ENCODE results near the gene PNMA6F.
"Not testable (repeated sequence)": the region's sequence is repeated elsewhere in the genome, so short reads cannot be mapped to it uniquely, and the experiment has no call there.

PNMA6F gene

DNA sequence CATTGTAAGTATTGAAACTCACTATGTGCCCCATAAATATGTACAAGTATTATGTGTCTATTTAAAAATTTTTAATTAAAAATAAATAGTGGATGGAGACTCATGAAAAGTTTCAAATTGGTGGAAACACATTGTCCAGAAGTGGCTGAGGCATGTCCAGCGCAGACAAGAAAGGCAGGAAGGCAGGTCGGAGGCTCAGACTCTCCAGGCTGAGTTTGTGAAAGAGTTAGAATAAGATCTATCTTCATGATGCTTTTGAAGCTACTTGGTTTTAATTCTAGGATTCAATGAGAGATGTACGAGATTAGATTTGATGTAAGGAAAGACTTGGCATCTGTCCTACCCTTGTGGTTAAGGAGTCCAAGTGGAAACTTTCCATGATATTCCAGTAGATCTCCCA is 19.8 kb downstream of the PNMA6F start:
- DNase-seq, result no peak

DNA sequence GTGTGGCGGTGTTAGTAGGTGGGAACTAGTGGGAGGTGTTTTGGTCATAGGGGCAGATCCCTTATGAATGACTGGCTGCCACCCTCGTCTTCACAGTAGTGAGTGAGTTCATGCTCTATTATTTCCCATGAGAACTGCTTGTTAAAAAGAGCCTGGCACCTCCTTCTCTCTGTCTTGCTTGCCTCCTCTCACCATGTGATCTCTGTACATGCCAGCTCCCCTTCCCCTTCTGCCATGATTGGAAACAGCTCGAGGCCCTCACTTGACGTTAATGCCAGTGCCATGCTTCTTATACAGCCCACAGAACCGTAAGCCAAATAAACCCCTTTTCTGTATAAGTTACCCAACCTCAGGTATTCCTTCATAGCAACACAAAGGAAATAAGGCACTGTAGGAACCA is 21.7 kb downstream of the PNMA6F start:
- no peak for DNase-seq

DNA sequence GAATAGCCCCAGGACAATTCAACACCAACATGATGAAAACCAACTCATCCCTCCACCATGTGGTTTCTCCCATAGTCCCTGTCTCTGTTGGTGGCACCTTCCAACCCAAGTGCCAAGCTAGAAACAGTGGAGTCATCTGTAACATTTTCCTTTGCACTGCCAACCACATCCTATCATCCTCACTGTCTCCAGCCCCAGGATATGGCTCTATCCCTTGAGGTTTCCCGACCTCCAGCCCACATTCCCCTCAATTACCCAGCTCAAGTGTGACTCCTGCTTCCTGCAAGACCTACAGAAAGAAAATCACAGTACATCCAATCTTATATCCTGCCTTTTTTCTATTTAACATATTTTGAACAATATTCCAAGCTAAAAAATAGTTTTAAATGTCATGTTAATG is 24.2 kb downstream of the PNMA6F start:
- DNase-seq, result no peak

DNA sequence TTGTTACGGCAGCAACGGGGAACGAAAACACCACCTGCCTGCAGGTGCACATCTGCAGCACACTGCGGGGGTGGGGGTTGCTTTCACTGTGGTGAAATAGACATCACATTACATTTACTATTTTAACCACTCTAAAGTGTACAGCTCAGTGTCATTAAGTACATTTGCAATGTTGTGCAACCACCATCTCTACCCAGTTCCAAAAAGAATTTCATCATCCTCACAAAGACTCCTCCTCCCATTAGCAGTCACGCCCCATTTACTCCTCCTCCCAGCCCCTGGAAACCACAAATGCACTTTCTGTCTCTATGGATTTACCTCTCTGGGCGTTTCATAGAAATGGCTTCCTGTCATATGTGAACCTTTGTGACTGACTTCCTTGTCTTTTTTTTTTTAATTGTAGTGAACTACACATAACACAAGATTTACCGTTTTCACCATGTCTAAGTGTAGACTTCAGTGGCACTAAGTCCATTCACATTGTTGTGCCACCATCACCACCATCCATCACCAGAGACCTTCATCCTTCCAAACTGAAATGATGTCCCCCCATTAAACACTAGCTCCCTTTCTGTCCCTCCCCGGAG is 28.0 kb downstream of the PNMA6F start:
- not testable (repeated sequence) for DNase-seq

DNA sequence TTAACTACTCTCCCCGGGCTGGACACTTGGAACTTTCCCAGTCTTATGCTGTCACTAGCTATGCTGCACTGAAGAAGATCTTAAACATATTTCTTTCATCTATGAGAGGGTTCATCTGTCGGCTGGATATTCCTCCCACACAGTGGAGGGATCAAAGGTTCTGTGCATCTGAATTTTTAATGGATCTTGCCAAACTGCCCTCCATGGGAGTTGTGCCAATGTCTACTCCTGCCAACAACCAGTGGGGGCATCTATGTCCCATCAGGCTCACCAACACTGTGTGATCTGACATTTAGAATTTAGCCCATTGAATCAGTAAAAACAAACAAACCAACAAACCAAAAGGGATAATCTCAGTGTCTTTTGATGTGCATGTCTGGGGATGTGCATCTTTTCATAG is 32.8 kb downstream of the PNMA6F start:
- DNase-seq, result not testable (repeated sequence)

DNA sequence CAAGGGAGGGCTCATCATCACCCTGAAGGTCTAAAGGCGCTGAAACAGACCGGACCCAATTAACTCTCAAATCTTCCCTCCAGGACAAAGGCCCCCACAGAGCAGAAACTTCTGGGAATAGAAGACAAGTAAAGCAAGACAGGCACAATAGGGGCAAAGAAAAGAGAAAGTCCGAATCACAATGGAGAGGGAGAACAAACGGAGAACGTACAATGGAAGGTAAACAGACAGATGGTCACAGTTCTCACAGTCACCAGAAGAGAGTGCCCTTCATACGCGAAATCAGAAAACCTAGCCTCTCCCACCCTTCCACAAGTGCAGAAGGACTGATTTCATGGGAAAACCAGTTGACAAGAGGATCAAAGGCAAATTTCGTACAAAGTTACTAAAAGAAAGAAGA is 35.9 kb downstream of the PNMA6F start:
- DNase-seq, result not testable (repeated sequence)

DNA sequence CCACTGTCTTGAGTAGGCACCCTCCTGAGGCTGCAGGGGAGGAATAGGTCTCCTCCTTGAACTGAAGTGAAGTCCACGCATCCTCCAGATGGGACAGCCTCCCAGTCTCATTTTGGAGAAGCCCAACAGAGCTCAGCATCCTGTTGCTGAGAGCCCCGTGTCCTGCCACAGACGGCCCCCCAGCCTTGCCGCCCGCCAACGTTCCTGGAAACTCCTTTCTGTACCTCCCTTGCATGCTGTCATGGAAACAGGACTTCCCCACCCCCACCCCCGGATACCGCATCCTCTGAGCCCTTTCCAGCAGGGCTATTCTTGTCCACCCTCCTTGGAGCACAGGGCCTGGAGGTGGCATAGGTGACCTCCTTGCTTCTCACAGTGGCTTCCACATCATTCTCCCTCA is 37.6 kb downstream of the PNMA6F start:
- DNase-seq, result not testable (repeated sequence)

DNA sequence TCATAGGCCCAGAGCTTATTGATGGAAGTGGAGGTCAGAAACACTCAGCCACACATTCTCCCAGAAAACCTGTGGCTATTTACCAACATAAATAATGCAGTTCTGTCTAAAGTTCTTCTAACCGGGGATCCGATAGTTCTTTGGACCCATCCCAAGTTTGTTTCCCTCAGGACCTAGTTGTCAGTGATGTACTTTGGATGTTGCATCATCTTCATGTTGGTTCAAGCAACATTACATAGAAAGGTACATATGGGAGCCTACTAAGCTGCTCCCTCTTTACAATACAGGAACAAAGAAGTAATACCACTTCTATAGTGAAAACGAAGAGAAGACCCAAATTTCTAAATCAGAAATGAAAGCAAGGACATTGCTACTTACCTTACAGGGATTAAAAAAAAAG is 39.8 kb downstream of the PNMA6F start:
- not testable (repeated sequence) for DNase-seq

DNA sequence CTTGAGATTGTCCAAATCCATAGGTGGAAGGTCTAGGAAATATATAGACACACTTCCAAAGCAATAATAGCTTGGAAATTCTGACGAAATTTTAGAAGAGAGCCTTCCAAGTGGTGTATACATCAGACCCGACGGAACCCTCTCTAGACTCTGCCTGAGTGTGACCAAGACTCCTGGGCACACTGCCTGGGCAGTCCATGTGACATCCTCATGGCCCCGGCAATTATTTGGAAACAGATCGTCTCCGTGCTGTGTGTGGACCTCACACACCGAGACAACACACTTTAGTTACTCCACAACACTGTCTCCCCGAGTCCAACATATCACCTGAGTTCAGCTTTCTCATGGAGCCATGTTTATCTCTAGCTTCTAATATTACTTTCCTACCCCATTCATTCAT is 42.3 kb downstream of the PNMA6F start:
- not testable (repeated sequence) for DNase-seq

DNA sequence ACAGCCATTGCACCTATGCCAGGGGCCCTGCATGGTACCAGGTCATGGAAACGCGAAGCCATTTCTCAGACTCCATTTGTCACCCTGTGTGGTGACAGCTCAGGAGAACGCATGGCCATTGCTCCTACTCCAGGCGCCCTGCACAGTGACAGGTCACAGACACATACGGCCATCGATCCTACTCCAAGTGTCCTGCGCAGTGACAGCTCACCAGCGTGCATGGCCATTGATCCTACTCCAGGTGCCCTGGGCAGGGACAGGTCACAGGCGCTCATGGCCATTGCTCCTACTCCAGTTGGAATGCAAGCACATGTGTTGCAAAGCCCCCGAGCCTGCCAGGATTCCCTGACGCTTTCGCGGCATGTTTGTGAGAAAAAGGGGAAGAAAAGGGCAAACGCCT is 45.5 kb downstream of the PNMA6F start:
- not testable (repeated sequence) for DNase-seq

DNA sequence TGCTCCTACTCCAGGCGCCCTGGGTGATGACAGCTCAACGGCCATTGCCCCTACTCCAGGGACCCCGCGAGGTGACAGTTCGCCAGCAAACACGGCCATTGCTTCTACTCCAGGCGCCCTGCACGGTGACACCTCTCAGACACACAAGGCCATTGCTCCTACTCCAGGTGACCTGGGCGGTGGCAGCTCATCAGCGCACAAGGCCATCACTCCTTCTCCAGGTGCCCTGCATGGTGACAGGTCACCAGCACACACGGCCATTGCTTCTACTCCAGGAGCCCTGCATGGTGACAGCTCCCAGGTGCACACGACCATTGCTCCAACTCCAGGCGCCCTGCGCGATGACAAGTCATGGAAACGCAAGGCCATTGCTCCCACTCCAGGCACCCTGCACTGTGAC is 46.1 kb downstream of the PNMA6F start:
- DNase-seq, result not testable (repeated sequence)

DNA sequence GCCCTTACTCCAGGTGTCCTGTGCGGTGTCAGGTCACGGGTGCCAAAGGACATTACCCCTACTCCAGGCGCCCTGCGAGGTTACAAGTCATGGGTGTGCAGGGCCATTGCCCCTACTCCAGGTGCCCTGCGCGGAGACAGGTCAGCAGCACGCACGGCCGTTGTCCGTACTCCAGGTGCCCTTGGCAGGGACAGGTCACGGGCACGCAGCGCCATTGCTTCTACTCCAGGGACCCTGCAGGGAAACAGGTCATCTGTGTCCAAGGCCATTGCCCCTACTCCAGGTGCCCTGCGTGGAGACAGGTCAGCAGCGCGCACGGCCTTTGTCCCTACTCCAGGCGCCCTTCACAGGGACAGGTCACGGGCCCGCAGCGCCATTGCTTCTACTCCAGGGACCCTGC is 49.0 kb downstream of the PNMA6F start:
- DNase-seq, result not testable (repeated sequence)

DNA sequence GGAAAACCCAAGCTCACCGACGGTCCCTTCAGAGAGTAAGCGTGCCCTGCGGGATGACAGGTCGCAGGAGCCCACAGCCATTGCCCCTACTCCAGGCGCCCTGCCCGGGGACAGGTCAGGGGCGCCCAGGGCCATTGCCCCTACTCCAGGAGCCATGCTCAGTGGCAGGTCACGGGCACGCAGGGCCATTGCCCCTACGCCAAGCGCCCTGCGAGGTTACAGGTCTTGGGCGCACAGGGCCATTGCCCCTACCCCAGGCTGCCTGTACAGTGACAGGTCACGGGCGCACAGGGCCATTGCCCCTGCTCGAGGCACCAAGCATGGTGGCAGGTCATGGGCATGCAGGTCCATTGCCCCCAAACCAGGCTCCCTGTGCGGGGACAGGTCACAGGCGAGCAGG is 49.5 kb downstream of the PNMA6F start:
- DNase-seq, result not testable (repeated sequence)
